Lower leg skin (tissue), 4 donors: ENCODE results near the gene IL17RB. TPM values are rescaled to one million over a fixed set of nuclear protein-coding genes. Genes with fewer than 3 reads are reported as not detected.

Experiments
- DNase-seq, 2 donors: peaks; one replicate each; pipeline ENCODE4 v3.0.0-alpha.2; 2019; ENCODE audit warnings: low spot score in 2 of 2
- H3K4me3 ChIP-seq: fragments of 200-600 bp; sonication (generic); 2 replicates; pipeline ENCODE4 v1.5.1; 2017; ENCODE audit warnings: mild to moderate bottlenecking, low read depth; ENCODE audit not compliant: poor library complexity, severe bottlenecking
- POLR2A ChIP-seq, 2 donors: fragments of 450-650 bp; IDR thresholded peaks; one replicate each; pipeline ENCODE4 v1.6.1; 2016 to 2017; ENCODE audit warnings: antibody characterized with exemption in 2 of 2, mild to moderate bottlenecking in 1 of 2, moderate library complexity in 1 of 2
- WGBS, 2 donors: methylation state at CpG; one replicate each; pipeline ENCODE4 v1.1.5; 2018; 5-methylcytosine and 5-hydroxymethylcytosine counted together
- intact Hi-C: fragments of 100-400 bp; cut with DNase I; formaldehyde crosslinking; loops from one replicate; pipeline ENCODE4 v1.15.0; 2023; ENCODE audit warnings: low total_unique reads
- total RNA-seq, 4 donors: library from RNA; depleted of rRNA; stranded (reverse); fragments of >200 nt; gene quantifications; one replicate each; pipeline ENCODE4 v1.1.0, GENCODE V29; 2016
- TF ChIP-seq, protein P1 (sequence below), 3 donors: fragments of 450-650 bp; IDR thresholded peaks; one replicate each; pipeline ENCODE4 v1.5.1; 2016; ENCODE audit warnings: antibody characterized with exemption in 3 of 3, mild to moderate bottlenecking in 3 of 3, moderate library complexity in 2 of 3

IL17RB gene
- total RNA-seq = 1 to 10 TPM in 1 of 4 donors, under 1 TPM in 2, not detected in 1; 0.63 to 1.9 (median 0.81) TPM

DNA sequence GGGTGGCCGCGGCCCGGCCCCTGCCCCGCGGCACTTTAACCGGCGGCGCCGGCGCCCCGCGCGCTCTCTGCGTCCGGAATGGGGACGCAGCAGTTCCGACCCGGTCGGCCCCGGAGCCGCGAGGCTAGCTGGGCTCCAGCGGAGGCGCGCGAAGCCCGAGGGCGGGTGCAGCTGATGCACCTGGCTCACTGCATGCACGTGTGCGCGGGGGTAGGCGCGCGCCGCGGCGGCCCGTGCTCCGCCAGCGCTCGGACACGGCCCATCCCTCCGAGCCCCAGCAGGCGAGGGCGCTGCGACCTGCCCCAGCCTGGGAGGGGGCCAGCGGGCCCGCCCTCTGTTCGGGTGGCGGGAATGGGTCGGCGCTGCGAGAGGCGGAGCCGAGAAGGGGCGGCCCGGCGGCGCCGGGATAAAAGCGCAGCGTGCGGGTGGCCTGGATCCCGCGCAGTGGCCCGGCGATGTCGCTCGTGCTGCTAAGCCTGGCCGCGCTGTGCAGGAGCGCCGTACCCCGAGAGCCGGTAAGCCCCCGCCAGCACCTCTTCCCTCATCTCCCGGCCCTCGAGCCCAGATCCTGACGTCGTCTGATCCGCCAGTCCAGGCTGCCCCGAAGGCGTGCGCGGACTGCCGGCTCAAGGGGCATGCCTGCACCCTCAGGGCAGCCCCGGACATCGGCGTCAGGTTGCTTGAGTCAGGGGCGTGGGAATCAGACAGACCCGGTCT is at the start of gene IL17RB, which contains the start of gene CHDH:
TSS of gene IL17RB (plus strand) at position 435 of the 717 bp plus-strand sequence. CDS start at position 456, 21 bp downstream.
TSS of gene CHDH (minus strand) at position 286 of the 717 bp plus-strand sequence. CDS start 22,411 bp downstream, outside the sequence.
- intact Hi-C loops = no loop called here
- WGBS, 2 donors = 2 to 6% methylated on average over 7 to 25 of the region's 91 CpGs
- no peak for TF ChIP-seq POLR2A (IDR thresholded peaks at IDR 0.05)
- TF ChIP-seq, protein P1, sequence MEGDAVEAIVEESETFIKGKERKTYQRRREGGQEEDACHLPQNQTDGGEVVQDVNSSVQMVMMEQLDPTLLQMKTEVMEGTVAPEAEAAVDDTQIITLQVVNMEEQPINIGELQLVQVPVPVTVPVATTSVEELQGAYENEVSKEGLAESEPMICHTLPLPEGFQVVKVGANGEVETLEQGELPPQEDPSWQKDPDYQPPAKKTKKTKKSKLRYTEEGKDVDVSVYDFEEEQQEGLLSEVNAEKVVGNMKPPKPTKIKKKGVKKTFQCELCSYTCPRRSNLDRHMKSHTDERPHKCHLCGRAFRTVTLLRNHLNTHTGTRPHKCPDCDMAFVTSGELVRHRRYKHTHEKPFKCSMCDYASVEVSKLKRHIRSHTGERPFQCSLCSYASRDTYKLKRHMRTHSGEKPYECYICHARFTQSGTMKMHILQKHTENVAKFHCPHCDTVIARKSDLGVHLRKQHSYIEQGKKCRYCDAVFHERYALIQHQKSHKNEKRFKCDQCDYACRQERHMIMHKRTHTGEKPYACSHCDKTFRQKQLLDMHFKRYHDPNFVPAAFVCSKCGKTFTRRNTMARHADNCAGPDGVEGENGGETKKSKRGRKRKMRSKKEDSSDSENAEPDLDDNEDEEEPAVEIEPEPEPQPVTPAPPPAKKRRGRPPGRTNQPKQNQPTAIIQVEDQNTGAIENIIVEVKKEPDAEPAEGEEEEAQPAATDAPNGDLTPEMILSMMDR (IDR thresholded peaks at IDR 0.05) = no peak
- H3K4me3 ChIP-seq = peak within 1 kb of the TSS; percentile 58
- peak in 1 of 2 donors; percentile 86 for DNase-seq

- TF ChIP-seq POLR2A (IDR thresholded peaks at IDR 0.05) = no peak
- TF ChIP-seq, protein P1 (IDR thresholded peaks at IDR 0.05) = no peak
- intact Hi-C loops = no loop called here
- no peak overlapping the region for H3K4me3 ChIP-seq
- no peak for DNase-seq
- 64 to 91% methylated on average over 8 of the region's 8 CpGs for WGBS, 2 donors
Measured at GRCh38 chr3:53798144-53798543, 48.2 kb upstream of the IL17RB start.

GRCh38 chr3:53799338-53799865 is 47.0 kb upstream of the IL17RB start:
- no peak overlapping the region for H3K4me3 ChIP-seq
- intact Hi-C loops = no loop called here
- WGBS, 2 donors = 92 to 96% methylated on average over 12 of the region's 12 CpGs
- DNase-seq = no peak
- TF ChIP-seq POLR2A (IDR thresholded peaks at IDR 0.05) = no peak
- TF ChIP-seq, protein P1 (IDR thresholded peaks at IDR 0.05) = no peak

DNA sequence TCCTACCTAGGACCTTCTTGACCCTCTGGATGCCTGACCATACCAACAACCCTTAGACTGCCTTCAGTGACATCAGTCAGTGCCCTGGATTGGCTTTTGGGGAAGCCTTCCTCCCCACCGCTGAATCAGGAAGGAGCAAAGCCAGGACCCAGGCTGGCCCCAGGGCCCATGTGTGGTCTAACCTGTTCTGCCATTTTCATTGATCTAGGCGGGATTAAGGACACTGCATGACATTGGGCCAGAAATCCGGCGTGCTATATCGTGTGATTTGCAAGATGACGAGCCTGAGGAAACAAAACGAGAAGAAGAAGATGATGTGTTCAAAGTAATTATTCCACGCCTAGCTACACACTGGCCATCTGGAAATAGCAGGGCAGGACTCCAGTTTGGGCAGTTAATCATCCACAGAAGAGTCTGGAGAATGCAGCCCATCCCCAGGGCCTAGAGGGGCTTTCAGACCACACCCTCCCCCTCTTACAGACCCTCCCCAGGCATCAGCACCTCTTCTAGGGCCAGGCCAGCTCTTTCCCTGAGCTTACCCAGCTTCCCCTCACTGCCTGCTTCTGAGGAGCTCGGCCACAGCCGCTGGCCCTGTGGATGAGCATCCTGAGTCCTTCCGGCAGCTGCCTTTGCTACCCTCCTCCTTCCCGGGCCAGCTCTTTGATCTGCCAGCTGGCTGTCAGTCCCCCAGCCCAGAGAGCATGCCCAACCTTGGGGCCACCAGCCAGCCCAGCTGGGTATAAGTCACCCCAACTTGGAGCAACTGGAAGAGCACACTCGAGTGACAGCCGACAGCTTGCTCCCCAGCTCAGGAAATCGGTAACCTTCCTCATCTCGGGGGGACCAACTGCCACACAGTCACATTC is 46.1 kb upstream of the IL17RB start:
- DNase-seq = no peak
- TF ChIP-seq, protein P1 (IDR thresholded peaks at IDR 0.05) = no peak
- TF ChIP-seq POLR2A (IDR thresholded peaks at IDR 0.05) = no peak
- intact Hi-C loops = no loop called here
- H3K4me3 ChIP-seq = no peak overlapping the region
- 58 to 69% methylated on average over 16 of the region's 16 CpGs for WGBS, 2 donors

DNA sequence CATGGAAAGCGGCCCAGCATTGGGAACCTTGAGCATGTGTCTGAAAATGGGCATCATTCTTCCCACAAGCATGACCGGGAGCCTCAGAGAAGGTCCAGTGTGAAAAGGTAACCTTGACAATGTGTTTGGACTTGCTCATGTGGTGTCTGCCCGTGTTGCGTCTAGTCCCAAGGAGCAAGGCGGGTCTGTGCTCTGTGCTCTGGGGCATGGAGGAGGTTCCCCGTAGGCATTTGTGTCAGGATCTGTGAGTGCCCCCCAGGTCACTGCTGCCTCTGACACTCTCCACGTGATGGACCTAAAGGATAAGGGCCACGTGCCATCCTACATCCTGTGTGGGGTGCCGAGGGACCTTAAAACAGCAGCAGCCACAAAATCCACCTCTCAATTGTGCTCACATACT is 45.0 kb upstream of the IL17RB start:
- no peak for TF ChIP-seq POLR2A (IDR thresholded peaks at IDR 0.05)
- TF ChIP-seq, protein P1 (IDR thresholded peaks at IDR 0.05) = no peak
- H3K4me3 ChIP-seq = no peak overlapping the region
- DNase-seq = no peak
- intact Hi-C loops = no loop called here
- 94% methylated on average over 9 of the region's 9 CpGs for WGBS, 2 donors
